GM12892 (cell line): Measurements from ENCODE around the gene DNAJC11.

Experiments used
- POLR2A ChIP-seq: IDR thresholded peaks from 2 replicates; pipeline ENCODE4 v1.6.1; 2011; ENCODE audit warnings: low read depth, low read length, control low read depth
- POLR2AphosphoS5 ChIP-seq: IDR thresholded peaks from 2 replicates; pipeline ENCODE4 v1.6.1; 2011; ENCODE audit warnings: low read depth, low read length, control low read depth

- TF ChIP-seq POLR2A (no peak), POLR2AphosphoS5 (no peak)
Measured at GRCh38 chr1:6631058-6631457, 70.6 kb downstream of the DNAJC11 start.
